NCI-H524 (cell line): ENCODE data around the gene SUGP2.

Experiments
- DNase-seq, 2 experiments: peaks; one replicate each; lab custom pipeline; 2025; lab: John Stamatoyannopoulos, UW

Gene SUGP2

DNA sequence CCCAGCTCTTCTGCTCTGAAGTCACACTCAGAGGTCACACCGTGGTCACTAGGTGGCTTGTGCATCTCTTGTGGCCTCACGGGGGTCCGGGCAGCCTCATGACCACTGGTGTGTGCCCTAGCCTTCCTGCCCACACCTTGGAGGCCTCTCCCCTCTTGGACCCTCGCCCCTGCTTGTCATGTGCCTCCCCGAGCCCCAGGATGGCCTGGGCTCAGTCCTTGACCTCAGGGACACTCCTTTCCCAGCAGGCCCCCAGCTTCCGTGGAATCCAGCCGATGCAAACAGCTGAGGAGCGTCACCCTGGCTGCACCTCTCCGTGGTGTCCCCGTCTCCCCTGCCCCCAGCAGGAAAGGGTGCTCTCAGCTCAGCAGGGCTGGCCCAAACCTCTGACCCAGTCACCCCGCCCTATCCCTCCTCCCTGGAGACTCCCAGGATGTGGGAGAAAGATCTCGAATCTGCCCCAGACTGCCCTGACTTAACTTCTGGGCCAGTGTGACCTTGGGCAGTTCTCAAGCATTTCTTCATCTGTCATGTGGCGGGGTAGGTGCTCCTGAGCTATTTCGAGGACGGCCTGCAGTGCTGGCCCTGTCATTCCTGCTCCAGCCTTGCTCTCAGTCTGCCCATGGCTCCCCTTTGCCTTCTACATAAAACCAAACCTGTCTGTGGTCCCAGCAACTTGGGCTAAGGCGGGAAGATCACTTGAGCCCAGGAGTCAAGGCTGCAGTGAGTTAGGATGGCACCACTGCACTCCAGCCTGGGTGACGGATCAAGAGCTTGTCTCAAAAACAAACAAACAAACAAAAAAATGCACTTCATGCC is 25.9 kb upstream of the SUGP2 start:
- DNase-seq: no peak

DNA sequence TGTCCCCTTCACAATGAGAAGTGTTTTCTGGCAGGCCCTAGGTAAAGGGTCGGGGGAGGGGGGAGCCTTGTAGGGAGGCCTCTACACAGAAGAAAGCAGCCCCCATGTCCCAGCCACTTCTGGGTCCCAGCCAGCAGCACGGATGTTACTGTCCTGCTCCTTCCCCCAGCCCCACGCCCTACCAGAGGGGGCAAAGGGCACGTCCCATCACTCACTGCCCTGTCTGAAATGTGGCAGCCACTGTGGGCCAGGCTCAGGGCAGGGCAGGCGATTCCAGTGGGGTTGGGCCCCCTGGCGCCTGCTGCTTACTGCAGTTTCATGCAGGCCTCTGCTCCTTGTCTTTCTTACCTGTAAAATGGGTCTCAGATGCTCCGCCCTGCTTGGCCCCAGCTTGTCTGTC is 24.4 kb upstream of the SUGP2 start:
- DNase-seq: no peak

DNA sequence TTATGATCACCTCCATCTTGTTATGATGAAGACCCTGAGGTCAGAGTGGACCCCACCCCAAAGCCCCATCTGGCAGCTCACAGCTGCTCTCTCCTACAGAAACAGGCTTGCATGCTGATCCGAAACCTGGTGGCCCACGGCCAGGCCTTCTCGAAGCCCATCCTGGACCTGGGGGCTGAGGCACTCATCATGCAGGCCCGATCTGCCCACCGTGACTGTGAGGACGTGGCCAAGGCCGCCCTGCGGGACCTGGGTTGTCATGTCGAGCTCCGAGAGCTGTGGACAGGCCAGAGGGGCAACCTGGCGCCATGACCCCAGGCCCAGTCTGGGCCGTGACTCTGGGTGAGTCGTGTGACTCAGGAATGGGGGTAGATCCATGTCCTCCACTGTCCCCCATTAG is 24.0 kb upstream of the SUGP2 start:
- DNase-seq: no peak

DNA sequence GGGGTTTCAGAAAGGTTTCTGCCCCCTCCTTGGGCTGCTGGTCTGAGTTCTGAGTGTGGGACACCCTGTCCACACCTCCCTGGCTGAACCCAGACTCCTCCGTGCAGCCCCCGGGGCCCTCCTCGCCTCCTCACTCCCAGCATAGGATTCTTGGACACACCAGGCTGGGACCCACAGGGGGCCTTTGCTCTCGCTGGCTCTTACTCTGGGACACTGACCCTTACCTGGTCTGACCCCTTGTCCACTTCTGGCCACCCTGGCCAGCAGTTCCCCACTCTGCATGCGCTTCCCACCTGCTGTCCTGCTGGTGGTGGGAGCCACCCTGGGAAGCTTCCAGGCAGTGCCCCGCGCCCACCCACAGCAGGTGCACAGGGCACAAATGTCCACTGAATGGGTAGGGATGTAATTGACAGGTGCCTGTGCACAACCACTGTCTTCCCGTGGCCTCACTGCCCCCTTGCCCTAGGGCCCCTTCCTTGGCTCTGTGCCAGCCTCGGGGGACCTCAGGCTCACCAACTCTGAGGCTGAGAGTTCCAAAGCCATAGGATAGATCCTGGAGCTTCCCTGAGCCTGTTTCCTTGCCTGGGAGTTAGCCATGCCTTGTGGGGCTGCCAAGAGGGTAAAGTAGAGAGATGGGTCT is 23.4 kb upstream of the SUGP2 start:
- no peak for DNase-seq

DNA sequence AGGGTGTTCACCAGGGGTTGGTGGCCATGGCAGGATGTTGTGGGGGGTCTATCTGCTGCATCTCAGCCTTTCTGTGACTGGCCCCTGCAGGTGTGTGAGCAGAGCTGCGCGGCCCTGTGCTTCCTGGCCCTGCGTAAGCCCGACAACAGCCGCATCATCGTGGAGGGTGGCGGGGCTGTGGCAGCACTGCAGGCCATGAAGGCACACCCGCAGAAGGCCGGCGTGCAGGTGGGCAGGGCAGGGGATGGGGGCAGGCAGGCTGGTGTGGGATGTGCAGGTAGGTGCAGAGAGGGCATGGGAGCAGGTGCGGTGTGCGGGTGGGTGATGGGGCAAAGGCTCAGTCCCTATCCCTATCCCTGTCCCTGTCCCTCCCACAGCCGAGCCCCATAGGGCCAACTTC is 22.4 kb upstream of the SUGP2 start:
- no peak for DNase-seq

DNA sequence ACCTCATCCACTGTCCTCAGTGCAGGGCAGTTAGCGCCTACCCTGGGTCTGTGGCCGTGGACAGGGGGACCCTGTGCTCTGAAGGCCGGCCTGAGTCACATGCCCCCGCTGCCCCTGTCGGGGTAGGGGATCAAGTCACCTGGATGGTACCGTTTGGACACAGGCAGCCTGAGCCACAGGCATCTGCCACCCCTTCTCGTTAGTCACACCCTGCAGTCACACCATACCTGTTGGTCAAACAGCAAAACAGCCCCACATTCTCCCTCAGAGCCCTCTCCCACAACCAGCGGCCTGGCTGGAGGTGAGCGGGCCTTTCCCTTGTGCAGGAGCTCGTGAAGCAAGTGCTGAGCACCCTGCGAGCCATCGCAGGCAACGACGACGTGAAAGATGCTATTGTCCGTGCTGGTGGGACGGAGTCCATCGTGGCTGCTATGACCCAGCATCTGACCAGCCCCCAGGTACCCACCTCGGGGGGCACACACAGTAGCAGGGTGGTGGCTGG is 21.7 kb upstream of the SUGP2 start:
- DNase-seq: no peak

DNA sequence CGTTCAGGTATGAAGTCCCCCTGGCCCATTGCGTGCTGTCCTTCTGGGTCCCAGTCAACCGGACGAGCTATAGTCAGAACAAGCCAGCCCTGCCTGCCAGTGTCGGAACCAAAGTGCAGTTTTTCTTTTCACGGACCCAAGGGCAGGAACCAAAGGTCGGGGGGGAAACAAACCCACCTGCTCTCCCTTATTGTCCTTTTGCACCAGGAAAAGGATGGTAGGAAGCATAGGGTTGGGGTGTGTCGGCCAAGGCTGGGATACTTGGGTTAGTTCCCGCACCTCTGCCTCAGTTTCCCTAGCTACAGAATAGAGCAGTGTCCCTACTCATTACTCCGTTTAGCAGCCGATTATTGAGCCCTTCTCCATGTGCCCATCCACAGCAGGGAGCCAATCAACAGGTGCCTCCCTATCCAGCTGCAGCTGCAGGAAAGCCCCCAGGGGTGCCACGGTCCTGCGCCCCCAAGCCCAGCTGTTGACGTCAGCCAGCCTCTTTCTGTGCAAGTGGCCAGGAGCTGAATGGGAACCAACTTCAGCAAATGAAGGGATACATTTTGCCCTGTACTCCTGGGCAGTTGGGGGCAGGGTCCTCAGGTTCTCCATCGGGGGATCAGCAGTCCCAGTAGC is 21.1 kb upstream of the SUGP2 start:
- no peak for DNase-seq

DNA sequence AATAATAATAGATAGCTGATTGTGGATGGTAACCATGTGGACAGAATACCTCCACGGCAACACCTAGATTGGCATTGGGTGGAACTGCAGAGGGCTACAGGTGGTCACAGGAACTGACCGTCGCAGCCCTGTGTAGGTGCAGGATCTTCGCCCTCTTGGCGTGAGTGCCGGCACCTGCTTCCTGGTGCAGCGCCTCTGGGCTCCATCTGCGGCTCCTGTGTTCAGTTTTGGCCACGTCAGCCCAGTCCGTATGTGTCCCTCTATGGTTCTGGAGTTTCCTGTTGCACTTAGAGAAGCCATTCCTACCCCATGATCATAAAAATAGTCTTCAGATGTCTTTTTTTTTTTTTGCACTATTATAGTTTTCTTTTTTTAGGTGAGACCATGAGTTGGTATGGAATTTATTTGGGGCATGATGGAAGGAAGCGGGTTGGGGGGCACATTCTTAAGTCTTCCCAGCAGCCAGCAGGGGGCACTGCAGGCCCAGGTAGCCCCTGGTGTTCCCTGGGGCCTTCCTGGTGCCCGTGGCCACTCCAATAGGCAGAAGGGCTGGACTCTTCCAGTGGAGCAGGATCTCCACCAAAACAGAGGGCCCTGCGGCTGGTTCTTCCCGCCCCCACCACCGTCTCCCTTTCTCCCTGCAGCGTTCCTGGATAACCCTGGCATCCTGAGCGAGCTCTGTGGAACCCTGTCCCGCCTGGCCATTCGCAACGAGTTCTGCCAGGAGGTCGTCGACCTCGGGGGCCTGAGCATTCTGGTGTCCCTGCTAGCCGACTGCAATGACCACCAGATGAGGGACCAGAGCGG is 20.4 kb upstream of the SUGP2 start:
- peak; percentile 16 to 69 for DNase-seq

DNA sequence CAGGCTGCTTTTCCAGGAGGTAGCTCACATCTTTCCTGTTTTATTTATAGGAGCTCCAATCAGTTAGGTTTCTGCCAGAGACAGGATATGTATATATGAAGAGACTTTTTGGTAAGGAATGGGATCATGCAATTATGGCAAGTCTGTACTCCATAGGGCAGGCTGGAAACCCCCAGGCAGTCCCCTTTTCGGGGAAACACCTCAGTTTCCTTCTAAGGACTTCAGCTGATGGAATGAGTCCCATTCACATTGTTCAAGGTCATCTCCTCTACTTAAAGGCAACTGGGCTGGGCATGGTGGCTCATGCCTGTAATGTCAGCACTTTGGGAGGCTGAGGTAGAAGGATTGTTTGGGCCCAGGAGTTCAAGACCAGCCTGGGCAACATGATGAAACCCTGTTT is 19.6 kb upstream of the SUGP2 start:
- DNase-seq: no peak

DNA sequence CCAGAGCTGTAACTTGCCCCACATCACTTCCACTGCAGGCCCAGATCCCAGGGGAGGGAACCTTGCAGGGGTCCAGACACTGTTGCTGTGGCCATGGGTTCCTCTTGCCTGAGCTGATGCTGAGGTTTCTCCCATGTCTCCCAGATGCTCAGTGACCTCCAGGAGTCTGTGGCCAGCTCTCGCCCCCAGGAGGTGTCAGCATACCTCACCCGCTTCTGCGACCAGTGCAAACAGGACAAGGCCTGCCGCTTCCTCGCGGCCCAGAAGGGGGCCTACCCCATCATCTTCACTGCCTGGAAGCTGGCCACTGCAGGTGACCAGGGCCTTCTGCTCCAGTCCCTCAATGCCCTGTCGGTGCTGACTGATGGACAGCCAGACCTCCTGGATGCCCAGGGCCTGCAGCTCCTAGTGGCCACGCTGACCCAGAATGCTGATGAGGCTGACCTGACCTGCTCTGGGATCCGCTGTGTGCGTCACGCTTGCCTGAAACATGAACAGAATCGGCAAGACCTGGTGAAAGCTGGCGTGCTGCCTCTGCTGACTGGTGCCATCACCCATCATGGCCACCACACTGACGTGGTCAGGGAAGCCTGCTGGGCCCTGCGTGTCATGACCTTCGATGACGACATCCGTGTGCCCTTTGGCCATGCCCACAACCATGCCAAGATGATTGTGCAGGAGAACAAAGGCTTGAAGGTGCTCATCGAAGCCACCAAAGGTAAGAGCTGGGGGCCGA is 18.3 kb upstream of the SUGP2 start:
- no peak for DNase-seq

DNA sequence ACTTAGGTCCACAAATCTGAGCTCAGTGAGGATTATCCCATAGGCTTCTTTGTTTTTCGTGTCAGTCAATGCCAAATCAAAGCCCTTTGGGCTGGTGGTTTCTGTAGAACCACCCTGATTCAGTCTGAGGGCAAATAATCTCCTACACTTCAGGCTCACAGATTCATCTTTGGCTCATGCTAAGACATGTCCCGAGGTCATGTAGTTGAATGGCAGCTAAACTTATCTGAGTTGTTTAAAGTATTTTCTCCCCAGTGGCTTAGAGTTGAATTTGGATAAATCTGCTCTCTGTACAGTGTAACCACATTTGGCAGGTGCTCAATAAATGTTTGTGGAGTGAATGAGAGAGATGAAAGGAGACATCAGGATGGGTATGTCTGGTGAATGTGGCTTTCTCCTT is 17.4 kb upstream of the SUGP2 start:
- no peak for DNase-seq

DNA sequence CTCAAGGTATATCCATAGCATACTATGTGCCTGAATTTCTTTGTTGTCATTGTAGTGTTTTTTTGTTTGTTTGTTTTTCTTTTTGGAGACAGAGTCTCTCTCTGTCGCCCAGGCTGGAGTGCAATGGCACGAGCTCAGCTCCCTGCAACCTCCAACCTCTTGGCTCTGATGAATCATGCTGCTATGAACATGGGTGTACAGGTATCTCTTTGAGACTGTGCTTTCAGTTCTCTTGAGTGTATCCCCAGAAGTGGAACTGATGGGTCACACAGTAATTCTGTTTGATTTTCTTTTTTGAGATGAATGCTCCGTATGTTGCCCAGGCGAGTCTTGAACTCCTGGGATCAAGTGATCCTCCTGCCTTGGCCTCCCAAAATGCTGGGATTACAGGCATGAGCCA is 16.8 kb upstream of the SUGP2 start:
- DNase-seq: no peak

DNA sequence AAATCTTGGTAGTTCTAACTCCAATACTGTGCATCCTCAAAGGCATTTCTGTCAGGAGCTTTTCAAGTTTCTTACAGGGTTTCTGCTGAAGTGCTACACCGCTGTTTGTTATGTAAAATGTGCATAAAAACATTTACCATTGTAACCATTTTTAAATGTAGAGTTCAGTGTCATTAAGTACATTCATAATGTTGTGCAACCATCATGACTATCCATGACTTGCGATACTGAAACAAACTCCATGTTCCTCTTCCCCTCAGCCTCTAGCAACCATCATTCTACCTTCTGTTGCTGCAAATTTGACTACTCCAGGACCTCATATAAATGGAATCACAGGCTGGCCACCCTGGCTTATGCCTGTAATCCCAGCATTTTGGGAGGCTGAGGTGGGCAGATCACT is 16.1 kb upstream of the SUGP2 start:
- DNase-seq: no peak

DNA sequence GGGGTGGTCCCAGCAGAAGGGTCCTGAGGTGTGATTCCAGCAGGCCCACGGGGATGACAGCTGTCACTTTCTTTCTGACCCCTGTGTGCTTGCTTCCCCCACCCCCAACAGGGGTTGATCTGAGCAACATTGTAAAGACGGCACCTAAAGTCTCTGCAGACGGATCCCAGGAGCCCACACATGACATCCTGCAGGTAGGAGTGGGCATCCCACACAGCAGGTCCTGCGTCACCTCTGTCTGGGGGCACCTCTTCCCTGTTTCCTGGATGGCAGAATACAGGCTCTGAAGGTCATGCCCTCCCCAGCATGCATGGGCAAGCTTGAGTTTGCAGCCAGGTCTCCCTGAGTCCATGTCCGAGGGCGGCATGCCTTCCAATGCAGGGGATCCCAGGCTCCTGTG is 10.6 kb upstream of the SUGP2 start:
- DNase-seq: no peak

DNA sequence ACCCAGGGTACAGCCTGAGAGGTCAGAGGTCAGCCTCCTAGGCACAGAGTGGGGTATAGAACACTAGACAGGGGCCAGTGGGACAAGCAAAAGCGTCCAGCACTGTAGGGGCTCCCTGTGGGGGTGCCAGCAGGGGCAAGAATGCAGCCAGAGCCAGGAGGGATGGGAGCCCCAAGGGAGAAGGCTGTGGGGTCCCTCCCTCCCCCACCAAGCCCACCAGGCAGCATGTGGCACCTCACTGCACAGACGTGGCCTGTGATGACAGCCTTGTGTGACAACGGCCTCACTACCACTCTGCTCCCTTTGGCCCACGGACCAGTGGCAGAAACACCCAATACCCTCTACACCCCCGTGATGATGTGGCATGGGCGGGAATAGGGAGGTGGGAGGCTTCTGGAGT is 10.2 kb upstream of the SUGP2 start:
- no peak for DNase-seq

DNA sequence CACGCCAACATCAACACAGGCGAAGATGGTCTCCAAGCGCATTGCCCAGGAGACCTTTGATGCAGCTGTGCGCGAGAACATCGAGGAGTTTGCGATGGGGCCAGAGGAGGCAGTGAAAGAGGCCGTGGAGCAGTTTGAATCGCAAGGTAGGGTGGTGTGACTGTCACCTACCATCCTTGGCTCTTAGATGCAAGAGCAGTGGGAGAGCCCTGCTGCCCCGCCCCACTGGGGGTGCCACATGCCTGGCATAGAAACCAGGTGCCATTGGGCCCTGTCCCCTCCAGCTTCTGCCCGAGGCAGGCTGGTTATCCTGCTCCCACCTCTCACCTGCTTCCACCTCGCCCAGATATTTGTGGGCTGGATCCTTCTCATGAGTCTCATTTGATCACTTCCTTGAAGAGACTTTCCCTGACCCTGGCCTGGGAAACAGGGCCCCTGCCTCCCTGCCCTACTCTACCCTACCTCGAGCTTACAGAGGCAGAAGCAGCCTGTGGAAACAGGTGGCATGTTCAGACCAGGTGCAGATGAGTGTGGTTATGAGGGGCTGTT is 9.5 kb upstream of the SUGP2 start:
- no peak for DNase-seq

DNA sequence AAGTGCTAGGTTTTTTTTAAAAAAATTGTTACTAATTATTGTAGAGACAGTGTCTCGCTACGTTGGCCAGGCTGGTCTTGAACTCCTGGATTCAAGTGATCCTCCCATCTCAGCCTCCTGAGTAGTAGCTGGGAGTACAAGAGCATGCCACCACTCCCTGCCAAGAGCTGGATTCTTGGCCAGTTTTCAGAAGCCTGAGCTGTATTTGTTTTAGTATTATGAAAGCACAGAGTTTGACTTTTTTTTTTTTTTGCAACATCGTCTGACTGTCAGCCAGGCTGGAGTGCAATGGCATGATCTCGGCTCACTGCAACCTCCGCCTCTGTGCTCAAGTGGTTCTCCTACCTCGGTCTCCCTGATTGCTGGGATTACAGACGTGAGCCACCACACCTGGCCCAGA is 7.1 kb upstream of the SUGP2 start:
- DNase-seq: no peak

DNA sequence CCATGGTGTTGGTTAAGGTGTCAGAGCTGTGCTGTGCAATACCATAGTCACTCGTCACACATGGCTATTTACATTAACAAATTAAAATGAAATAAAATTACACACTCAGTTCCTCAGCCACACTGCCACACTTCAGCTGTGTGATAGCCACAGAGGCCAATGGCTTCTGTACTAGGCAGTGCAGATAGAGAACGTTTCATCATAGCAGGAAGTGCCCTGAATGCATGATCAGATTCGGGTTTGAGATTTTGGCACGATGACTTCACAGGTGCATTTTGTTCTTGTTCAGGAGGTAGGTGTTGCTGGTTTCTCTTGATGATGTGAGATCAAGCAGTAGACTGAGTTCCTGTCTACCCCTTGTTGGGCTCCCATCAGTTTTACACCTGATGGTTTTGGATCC is 6.6 kb upstream of the SUGP2 start:
- DNase-seq: no peak

DNA sequence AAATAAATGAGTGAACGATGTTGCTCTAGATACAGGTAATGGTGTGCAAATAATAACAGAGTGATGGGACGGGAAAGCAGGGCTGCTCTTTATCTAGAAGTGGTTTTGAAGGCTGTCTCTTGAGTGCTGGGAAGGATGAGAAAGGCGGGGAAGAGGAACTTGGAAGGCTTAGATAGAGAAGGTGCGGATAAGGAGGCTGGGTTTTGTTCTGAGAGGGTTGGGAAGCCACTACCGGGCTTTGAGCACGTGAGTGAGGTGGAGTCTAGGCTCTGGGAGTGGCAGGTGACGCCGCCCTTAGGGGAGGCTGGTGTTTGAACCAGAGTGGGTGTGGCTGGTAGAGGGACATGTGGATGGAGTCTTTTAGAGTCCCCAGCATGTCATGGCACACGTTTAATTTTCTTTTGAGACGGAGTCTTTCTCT is 897 bp upstream of the SUGP2 start:
- peak; percentile 34 to 71 for DNase-seq

DNA sequence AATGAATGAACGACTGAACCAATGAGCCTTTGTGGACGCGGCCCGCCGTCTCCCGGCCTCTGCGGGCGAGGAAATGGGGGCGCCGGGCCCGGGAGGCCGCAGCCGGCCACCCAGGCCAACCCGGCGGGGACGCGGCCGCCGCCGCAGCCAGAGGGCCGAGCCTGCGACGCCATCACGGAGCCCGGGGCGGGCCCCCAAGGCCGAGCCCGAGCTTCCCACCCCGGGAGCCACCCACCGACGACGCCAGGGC is 216 bp downstream of the SUGP2 start:
- no peak for DNase-seq

DNA sequence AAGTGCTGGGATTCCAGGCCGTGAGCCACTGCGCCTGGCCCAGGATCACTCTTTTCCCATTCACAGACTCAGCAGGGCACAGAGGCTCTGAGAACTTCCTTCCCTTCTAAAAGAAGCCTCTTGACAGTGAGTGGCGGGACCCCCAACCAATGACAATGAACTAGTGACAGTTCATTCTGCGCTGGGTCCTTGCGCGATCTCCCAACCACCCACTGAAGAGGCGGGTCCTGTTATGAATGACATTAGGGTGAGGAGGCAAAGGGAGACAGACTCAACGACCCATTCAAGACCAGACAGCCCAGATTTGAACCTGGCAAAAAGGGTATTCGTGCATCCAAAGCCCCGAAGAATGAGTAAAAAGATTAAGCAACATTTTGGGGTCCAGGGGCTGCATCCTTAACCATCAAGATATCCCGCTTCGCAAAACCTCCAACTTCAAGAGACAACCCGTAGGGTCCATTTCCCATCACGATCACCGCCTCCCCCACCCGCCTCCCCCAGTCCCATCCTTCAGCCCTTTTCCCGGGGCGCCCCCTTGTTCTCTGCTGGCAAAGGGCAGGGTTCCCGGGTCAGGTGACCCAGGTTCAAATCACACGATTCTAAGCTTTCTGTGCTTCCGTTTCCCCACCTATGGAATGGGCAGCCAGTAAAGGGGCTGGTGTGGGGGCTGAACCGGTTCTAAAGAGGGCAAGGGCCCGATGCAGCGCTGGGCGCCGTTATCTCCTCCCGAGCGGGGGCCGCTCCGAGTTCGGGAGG is 719 bp downstream of the SUGP2 start:
- peak; percentile 85 to 94 for DNase-seq
